ENCODE data around the gene DHX32.

Gene DHX32

GRCh38 chr10:125866421-125867029, 14.6 kb downstream of the DHX32 start:
- intact Hi-C loops (cut with DNase I; ENCODE audit: low total_unique reads), result no loop called here

DNA sequence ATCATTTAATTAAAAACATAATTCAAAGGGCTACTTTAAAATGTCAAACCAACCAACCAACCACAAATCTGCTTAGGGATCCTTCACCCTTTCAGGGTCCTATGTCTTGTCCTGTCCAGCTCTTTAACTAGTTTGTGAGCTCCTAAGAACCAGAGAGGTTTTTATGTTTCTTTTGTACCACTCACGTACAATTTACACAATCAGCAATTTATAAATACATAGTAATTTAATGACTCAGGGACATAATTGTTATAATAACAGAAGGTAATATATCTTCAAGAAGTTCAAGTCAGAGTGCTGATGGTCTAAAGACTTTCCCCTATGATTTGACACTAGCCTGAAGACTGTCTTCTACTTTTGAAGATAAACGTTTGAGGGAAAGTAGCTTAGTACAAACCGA, 16.0 kb downstream of the DHX32 start:
- Histone ChIP-seq H3K9me3 (no peaks in the 10 kb centered on the region), H3K4me3 (no peak overlapping the region), H3K4me1 (no peaks in the 10 kb centered on the region), H3K27me3 (no peaks in the 10 kb centered on the region), H3K27ac (no peak overlapping the region), H3K36me3 (peaks cover 18 to 27% (median 20%) of the 10 kb centered on the region in 3 donors)
- no peak for DNase-seq
- intact Hi-C loops (cut with DNase I; ENCODE audit: low total_unique reads), result no loop called here
- no peak for TF ChIP-seq CTCF (IDR thresholded peaks at IDR 0.05)

More at GRCh38 chr10:125866421-125867029, 14.6 kb downstream of the DHX32 start:
- no peak for TF ChIP-seq CTCF (IDR thresholded peaks at IDR 0.05)
- no peaks in the 10 kb centered on the region for H3K4me1 ChIP-seq
- no peaks in the 10 kb centered on the region for H3K9me3 ChIP-seq
- peaks cover 16 to 20% (median 18%) of the 10 kb centered on the region in 3 donors for H3K36me3 ChIP-seq
- DNase-seq, result no peak
- H3K27ac ChIP-seq, result no peak overlapping the region
- no peak overlapping the region for H3K4me3 ChIP-seq
- no peaks in the 10 kb centered on the region for H3K27me3 ChIP-seq

- DNase-seq, result no peak
- H3K9me3 ChIP-seq, result no peaks in the 10 kb centered on the region
- no peak overlapping the region for H3K27ac ChIP-seq
- no peaks in the 10 kb centered on the region for H3K4me1 ChIP-seq
- TF ChIP-seq CTCF (IDR thresholded peaks at IDR 0.05), result no peak
- intact Hi-C loops (cut with DNase I; ENCODE audit: low total_unique reads), result no loop called here
- no peaks in the 10 kb centered on the region for H3K27me3 ChIP-seq
- H3K36me3 ChIP-seq, result peaks cover 8 to 32% (median 26%) of the 10 kb centered on the region in 3 donors
- H3K4me3 ChIP-seq, result no peak overlapping the region
These were observed 21.8 kb downstream of the DHX32 start for GRCh38 chr10:125859128-125859817.

- TF ChIP-seq CTCF (IDR thresholded peaks at IDR 0.05), result no peak
- intact Hi-C loops (cut with DNase I; ENCODE audit: low total_unique reads), result no loop called here
- Histone ChIP-seq H3K27ac (no peak overlapping the region), H3K4me3 (no peak overlapping the region), H3K36me3 (peaks cover 13 to 51% (median 34%) of the 10 kb centered on the region in 3 donors), H3K4me1 (no peaks in the 10 kb centered on the region), H3K27me3 (no peaks in the 10 kb centered on the region), H3K9me3 (no peaks in the 10 kb centered on the region)
- no peak for DNase-seq
These were observed 23.8 kb downstream of the DHX32 start for GRCh38 chr10:125857185-125857760.

DNA sequence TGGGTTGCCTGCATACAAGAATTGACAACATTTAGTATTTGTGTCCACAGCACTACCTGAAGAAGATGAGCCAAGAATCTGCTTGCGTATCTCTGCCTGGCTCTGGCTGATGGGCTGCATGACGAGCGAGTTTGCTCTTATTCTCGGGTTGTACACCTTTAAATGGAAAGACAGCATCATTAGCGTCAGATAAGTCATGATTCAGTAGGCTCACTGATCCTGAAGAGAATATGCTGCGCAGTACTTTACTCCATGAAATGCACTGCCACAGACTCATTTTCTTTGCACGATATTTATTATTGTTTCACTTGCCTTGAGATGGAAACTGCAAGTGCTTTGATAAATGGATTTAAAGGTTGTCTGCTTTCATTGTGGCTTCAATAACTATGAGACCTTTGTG, 28.6 kb downstream of the DHX32 start:
- Histone ChIP-seq H3K27ac (no peak overlapping the region), H3K9me3 (no peaks in the 10 kb centered on the region), H3K36me3 (peaks cover 24 to 82% (median 48%) of the 10 kb centered on the region in 3 donors), H3K27me3 (no peaks in the 10 kb centered on the region), H3K4me3 (no peak overlapping the region), H3K4me1 (no peaks in the 10 kb centered on the region)
- no peak for DNase-seq
- TF ChIP-seq CTCF (IDR thresholded peaks at IDR 0.05), result no peak
- intact Hi-C loops (cut with DNase I; ENCODE audit: low total_unique reads), result no loop called here
